Astrocyte of the cerebellum (primary cell): ENCODE measurements around the gene FBLIM1.

ENCODE experiments used
- DNase-seq: peaks from one replicate; pipeline ENCODE4 v3.0.0-alpha.2; 2011; ENCODE audit warnings: low read depth
- H3K4me3 ChIP-seq: 2 replicates; pipeline ENCODE4 v1.5.1; 2011; ENCODE audit warnings: mild to moderate bottlenecking, low read depth, low read length, moderate library complexity
- in situ Hi-C: cut with HindIII; loops from 2 replicates; pipeline ENCODE4 v1.10.0; 2017; ENCODE audit warnings: low sequenced_read_pairs
- TF ChIP-seq, protein P1 (sequence below): IDR thresholded peaks from 2 replicates; pipeline ENCODE4 v1.5.1; 2012; ENCODE audit warnings: low read length, low read depth, moderate library complexity, mild to moderate bottlenecking; ENCODE audit errors: missing control alignments

Gene FBLIM1

DNA sequence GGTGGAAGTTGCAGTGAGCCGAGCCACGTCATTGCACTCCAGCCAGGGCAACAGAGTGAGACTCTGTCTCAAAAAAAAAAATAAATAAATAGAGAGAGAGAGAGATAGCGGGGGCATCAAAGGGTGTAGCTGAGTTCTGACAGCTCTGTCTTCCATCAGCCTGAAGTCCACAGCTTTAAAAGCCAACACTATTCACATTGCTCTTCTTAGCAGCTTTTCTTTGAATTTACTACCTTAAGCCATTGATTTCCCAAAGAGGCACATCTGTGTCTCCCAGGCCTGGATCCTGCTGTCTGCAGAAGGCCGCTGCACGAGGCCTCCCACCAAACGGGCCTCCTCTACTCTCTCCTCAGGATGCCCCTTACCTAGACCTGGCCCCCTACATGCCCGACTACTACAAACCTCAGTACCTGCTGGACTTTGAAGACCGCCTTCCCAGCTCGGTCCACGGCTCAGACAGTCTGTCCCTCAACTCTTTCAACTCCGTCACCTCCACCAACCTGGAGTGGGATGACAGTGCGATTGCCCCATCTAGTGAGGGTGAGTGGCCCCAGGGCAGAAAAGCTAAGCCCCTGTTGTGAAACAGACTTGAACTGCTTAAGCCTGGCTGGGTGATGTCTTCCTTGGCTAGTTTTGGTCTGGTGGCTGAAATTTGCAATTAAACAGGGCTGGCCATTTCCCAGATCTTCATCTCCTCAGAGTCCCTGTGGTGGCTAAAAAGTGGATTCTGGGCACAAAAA lies 39.0 kb upstream of the FBLIM1 start:
- no peak for DNase-seq
- H3K4me3 ChIP-seq = no peak overlapping the region
- TF ChIP-seq, protein P1, sequence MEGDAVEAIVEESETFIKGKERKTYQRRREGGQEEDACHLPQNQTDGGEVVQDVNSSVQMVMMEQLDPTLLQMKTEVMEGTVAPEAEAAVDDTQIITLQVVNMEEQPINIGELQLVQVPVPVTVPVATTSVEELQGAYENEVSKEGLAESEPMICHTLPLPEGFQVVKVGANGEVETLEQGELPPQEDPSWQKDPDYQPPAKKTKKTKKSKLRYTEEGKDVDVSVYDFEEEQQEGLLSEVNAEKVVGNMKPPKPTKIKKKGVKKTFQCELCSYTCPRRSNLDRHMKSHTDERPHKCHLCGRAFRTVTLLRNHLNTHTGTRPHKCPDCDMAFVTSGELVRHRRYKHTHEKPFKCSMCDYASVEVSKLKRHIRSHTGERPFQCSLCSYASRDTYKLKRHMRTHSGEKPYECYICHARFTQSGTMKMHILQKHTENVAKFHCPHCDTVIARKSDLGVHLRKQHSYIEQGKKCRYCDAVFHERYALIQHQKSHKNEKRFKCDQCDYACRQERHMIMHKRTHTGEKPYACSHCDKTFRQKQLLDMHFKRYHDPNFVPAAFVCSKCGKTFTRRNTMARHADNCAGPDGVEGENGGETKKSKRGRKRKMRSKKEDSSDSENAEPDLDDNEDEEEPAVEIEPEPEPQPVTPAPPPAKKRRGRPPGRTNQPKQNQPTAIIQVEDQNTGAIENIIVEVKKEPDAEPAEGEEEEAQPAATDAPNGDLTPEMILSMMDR = no peak
- in situ Hi-C loops = no loop called here

DNA sequence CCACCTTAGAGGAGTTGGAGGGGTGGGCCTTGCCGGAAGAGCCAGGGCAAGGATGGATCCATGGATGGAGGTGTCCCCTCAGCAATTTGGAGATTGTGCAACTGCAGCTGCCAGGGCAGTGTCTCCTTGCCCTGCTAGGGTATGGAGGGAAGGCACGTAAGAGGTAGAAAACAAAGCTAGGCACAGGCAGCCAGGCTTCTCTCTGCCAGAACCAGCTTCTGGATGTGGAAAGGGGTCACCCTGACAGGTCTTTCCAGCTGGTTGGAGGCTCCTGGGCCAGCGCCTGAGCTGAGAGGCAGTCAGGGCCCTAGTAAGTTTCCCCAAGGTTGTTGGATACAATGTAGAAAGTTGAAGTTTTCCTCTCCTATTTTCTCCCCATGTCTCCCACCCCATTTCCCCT lies 37.7 kb upstream of the FBLIM1 start:
- TF ChIP-seq, protein P1 = no peak
- H3K4me3 ChIP-seq = no peak overlapping the region
- in situ Hi-C loops = no loop called here
- DNase-seq = no peak

DNA sequence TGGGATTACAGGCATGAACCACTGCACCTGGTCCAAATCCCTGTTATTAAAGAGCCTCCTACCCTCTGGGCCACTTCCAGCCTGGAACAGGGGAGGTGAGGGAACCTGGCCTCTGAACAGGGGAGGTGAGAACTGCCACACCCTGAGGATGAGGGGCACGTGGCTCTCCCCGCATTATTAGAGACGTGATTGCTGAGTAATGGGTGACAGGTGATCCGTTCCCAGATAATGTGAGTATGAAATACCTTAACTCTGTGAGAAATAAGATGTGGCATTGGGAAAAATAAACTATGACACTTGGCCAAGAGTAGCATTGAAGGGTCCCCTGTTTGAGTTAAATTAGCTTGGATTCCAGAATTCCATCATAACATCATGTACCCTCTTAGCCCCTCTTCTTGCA lies 36.2 kb upstream of the FBLIM1 start:
- in situ Hi-C loops = no loop called here
- TF ChIP-seq, protein P1 = no peak
- no peak overlapping the region for H3K4me3 ChIP-seq
- DNase-seq = no peak

GRCh38 chr1:15722836-15723532 lies 35.6 kb upstream of the FBLIM1 start:
- no peak overlapping the region for H3K4me3 ChIP-seq
- in situ Hi-C loops = no loop called here
- TF ChIP-seq, protein P1 = no peak
- DNase-seq = no peak

- no peak overlapping the region for H3K4me3 ChIP-seq
- in situ Hi-C loops = no loop called here
- no peak for DNase-seq
- TF ChIP-seq, protein P1 = no peak
These were observed 34.9 kb upstream of the FBLIM1 start for GRCh38 chr1:15723631-15724246.

DNA sequence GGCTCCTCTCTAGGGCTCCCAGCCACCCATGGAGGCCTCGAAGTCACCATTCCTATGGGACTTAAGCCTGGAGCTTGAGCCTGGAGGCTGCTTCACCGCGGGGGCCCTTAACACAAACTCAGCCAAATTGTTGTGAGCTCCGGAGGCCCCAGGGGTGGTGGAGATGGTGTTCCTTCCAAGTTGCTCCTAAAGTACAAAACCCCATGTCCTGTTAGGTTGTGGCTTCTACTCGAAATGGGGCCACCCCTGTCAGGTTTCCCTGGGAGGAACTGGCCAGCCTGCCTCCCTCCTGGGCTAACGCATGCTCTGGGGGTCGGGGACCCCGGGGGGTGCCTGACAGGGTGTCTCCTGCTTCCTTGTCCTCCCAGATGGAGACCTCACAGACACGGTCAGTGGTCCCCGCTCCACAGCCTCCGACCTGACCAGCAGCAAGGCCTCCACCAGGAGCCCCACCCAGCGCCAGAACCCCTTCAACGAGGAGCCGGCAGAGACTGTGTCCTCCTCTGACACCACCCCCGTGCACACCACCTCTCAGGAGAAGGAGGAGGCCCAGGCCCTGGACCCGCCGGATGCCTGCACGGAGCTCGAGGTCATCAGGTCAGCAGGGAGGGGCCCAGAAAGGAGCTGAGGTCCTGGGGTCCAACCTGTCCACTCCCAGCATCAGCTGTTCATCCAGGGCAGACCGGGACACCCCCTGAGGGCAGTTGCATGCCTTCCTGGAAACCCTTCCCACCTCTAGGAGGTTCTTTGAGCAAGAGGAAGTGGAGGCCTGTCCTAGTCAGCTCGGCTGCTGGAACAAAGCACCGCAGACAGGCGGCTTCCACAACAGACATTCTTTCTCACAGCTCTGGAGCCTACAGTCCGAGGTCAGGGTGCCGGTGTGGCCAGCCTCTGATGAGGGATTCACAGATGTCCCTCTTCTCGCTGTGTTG lies 33.4 kb upstream of the FBLIM1 start:
- H3K4me3 ChIP-seq = no peak overlapping the region
- in situ Hi-C loops = no loop called here
- no peak for DNase-seq
- TF ChIP-seq, protein P1 = no peak
